GM21737 (cell line): ENCODE measurements around the gene UBASH3A.
A peak's percentile ranks its signal among the peaks of the same experiment; 100 is the strongest.

Experiments
- ATAC-seq: cut with Tn5 transposase; IDR thresholded peaks from one replicate; pipeline ENCODE4 v1.9.1; 2021; ENCODE audit warnings: mild to moderate bottlenecking, moderate library complexity; ENCODE audit not compliant: unreplicated experiment

The UBASH3A gene

DNA sequence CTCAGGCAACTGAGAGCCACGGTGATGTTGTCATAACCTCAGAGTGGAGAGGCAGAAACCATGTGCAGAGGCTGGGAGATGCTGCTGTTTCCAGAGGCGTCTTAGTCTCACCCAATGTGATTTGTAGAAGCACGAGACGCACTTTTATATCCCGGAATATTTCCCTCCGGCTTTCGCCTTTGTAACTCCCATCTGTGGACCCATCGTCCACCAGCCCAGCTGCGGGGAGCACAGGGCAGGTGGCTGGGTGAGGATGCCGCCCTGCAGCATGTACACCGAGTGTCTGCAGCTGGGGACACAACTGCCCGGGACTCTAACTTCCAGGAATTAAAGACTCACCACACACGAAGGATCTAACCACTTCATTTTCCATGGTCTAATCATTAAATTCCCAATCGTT lies 43.5 kb downstream of the UBASH3A start:
- no peak for ATAC-seq

DNA sequence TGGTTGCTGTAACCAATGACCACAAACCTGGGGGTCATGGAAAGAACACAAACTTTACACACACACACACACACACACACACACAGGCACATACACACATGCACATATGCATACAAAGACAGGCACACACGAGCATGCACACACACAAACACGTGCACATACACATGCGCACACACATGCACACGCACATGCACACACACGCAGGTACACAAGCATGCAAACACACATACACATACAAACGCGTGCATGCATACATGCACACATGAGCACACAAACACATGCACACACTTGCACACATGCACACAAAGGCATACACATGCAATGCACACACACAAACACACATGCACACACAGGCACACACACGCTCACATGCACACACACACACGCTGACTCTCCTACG lies 44.0 kb downstream of the UBASH3A start:
- no peak for ATAC-seq

DNA sequence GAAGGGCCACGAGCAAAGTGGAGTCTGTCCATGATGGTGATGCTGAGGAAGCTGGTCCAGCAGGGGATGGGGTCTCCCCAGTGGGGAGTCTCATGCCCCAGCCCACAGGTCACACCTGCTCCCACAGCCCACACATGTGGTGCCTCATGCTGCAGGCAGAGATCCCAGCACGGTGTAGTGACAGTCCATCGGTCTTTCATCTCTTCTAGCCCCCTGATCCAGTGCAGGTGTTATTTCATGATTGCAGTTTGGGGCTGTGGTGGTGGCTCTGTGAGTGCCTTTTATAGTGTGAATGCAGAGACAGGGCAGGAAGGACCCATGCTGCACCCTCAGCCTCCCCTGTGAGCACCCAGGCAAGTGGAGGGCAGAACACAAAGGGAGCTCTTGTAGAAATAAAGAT lies 45.0 kb downstream of the UBASH3A start:
- ATAC-seq = no peak

GRCh38 chr21:42451941-42452340 lies 48.2 kb downstream of the UBASH3A start:
- no peak for ATAC-seq

DNA sequence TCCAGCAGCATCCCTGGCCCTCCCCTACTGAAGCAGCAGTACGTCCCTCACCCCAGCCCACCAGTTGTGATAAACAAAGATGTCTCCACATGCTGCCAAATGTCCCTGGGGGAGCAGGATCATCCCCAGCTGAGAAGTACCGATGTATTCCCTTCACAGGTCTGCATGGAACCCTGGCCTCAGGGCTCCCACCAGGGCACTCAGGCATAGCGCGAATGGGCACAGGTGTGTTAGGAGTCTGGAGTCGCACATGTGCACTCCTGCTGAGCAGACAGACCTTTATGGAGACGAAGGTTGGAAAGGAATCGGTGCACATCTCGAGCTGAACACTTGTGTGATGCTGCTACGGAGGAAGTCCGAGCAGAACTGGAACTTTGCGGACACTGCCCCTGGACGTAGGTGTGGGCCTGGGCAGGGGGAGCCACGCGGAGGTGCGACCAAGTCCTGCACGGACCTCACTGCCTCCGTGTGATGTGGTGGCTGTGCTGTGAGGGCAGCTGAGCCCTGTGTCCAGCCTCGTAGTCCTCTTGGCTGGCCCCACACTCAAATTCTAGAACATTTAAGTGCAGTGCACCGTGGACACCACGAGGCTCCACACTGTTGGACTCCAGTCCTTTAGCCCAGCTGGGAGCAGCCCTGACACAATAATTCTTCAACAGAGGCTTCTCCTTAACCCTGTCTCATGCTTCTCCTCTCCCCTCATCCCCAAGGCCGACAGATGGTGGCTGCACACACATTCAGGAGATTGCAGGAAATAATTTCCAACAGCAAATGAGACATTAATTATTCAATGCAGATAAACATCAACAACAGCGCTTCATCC lies 48.9 kb downstream of the UBASH3A start:
- ATAC-seq = no peak

DNA sequence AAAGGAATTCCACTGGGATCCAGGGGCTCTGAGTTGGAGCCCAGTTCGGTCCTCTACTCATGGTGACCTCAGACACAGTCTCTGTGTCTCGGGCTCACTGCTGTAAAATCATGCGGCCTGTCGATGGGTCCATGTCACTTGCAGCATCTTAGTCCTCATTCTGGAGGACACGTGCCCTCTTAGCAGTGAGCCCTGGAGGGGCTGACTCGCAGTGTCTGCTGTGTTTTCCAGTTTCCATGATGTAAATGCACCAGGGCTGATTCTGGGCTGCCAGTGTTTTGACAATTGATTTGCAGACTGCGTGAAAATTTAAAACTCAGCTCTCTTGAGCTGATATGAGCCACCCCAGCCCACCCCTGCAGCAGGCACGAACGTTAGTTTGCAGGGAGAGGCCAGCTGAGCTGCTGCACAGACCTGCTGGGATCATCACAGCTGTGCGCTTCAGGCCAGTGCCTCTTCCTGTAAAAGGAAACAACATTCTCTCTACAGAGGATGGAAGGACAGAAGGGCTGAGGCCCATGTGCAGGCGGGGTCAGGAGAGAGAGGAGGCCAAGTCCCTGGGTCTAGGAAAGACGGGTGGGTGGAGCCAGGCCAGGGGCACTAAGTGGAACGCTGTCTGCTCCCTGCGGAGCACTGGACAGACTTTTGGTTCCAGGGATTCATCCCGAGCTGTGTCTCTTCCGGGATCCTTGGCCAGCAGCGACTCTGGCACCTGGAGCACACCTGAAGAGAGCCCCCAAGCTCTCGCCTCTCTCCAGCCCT lies 49.7 kb downstream of the UBASH3A start:
- no peak for ATAC-seq

DNA sequence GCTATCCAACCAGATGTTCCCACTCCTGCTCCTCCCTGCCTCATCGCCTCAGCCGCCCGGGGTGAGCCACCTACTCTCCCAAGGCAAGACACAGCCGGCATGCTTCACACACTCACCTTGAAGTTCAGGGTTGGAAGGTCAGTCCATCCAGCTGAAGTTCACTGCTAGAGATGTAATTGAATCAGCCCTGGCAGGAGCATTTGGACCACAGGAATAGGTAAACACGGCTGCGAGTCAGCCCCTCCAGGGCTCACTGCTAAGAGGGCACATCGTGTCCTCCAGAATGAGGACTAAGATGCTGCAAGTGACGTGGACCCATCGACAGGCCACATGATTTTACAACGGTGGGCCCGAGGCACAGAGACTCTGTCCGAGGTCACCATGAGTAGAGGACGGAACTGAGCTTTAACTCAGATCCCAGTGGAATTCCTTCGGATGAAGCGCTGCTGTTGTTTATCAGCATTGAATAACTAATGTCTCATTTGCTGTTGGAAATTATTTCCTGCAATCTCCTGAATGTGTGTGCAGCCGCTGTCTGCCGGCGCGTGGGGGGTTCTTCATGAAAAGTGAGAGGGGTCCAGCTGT lies 50.4 kb downstream of the UBASH3A start:
- ATAC-seq = no peak

GRCh38 chr21:42454786-42455185 lies 51.1 kb downstream of the UBASH3A start:
- no peak for ATAC-seq

- ATAC-seq = no peak
These were observed 51.5 kb downstream of the UBASH3A start for GRCh38 chr21:42455196-42455595.

DNA sequence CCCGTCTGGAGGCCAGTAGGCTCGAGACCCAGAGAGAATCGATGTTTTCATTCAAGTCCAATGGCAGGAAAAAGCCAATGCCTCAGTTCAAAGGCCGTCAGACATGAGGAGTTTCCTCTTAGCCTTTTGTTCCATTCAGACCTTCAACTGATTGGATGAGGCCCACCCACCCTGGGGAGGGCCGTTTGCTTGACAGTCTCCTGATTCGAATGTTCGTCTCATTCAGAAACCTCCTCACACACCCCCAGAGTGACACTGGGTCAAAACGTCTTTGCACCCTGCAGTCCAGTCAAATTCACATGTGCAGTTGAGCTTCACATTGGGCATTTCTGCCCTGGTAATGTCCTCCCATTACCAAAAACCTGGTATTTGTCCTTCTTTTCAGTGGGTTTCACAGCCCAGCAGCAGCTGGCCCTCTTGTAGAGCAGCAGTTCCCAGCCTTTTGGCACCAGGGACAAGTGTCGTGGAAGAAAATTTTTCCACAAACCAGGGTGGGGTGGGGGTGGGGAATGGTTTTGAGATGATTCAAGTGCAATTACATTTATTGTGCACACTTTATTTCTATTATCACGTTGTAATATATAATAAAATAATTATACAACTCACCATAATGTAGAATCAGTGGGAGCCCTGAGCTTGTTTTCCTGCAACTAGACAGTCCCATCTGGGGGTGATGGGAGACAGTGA lies 52.2 kb downstream of the UBASH3A start:
- no peak for ATAC-seq

GRCh38 chr21:42456457-42456856 lies 52.8 kb downstream of the UBASH3A start:
- ATAC-seq = no peak

DNA sequence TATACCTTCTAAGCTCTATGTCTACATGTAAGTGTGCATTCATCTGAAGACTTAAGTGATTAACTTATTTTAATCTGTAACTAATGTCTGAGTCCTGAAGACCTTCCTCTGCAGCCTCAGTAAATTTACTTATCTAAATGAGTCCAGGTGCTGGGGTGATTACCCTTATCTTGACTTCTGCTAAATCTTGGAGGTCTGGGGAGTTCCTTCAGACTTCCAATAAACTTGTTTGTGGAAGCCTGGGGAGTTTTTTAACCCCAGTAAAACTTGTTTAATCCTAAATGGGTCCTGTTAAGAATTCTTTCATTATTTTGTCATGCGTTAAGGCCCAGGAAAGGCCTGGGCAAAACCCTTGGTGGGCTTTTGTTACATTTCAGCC lies 55.4 kb downstream of the UBASH3A start:
- no peak for ATAC-seq

GRCh38 chr21:42459546-42460215 lies 56.0 kb downstream of the UBASH3A start:
- no peak for ATAC-seq

DNA sequence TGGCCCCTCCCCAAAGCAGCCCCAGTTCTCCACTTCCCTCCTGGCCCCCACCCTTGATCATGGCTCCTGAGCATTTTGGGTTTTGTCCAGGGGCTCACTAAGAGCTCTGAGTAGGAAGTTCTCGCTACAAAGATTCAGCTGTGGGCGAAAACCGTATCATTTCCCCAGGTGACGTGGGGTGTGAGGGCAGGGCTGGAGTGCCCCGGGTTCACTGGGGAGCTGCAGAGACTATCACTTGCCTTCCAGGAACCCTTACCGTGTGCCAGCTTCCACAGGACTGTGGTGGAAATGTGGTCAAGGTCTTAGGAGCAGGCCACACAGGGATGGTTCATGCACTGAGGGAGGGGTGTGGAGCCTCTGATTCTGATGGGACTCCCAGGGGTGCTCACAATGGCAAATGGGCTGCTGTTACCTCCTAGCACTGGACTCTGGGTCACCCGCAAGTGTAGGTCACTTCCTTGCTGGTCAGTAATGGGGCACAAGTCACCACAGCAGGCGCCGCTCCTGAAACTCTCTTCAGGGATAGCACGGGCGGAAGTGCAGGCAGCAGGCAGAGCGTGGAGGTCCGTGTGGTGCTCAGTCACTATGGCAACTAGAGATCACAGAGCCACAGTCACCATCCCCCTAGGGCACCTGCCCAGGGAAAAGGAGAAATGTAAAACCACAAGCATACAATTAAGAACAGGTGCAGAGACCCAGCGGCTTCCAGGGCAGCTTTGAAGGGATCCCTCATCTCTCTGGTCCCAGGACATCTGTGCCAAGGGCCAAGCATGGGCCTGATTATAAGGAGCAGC lies 56.9 kb downstream of the UBASH3A start:
- ATAC-seq = peak; percentile 42

GRCh38 chr21:42461185-42461520 lies 57.5 kb downstream of the UBASH3A start:
- no peak for ATAC-seq

DNA sequence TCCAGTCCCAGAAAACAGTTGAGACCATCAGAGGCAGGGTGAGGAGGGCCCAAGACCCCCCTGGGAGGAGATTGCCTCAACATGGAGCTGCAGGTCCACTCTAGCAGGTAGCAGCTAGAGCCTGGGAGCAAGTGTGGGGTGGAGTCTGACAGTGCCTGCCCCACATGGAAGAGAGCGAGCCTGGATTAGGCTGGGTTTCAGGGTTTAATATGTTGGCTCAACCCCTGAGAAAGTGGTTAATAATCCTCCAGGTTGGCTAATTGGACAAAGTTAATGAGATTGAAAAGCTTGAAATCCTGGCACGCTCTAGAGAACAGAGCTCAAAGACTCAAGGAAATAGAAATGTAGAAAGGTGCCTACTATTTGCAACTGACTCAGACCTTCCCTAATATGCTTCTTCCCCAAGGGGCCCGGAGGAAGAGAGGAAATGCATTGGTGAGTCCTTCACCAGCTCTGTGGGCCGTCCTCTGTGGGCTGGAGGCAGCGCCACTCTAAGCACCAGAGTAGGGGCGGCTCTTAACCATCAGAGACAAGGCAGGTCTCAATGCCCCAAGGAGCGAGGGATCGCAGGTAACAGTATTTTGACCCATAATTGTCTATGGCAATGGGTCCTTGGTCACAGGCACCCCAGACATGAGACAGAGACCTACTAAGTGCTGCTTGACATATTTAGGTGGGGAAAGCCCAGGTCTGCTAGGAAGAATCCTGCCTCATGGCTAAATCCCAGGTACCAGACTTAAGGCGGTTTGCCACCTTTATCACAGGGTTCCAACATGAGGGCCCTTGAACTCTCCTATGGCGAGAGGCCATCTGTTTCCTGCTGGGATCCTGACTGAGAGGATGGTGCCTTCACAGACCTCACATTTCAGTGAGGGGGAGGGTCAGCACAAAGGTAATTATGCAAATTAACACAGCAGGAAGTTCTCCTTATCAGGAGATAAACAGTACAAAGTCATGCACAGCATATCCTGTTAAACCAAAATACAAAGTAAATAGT lies 58.5 kb downstream of the UBASH3A start:
- ATAC-seq = no peak

GRCh38 chr21:42463861-42464515 lies 60.3 kb downstream of the UBASH3A start:
- no peak for ATAC-seq

DNA sequence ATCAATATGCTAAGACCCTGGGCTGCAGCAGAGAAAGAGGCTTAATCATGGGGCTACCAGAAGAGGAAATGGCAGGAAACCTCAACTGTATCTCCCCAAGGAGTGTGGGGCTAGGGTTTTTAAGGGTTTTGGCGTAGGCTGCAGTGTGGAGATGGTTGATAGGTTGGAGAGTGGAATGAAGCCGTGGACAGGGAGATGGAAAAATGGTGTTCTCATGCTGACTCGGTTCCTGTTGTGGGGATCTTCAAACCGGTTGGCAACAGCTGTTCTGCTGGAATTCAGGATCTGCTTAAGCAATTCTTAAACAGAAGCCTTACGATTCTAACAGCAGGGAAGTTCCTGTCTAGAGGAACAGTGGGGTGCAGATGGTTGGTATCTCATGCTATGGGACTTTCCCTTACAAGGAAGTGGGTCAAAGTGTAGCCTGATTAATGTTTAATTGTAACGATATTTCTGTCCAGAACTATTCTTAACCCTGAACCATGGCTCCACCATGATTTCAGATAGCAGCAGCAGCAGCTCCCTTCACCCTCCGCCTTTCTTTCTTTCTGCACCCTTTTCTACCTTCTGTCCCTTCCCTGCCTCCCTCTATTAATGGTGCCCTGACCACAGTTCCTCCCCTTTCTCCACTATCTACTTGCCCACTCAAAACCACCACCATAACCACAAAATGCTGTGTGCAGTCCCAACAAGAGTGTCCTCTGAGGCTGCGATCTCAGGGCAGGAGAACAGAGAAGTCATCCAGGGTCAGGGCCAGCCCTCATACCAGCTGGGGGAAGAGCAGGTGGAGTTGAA lies 61.5 kb downstream of the UBASH3A start:
- ATAC-seq = no peak
